Fibroblast of pulmonary artery (primary cell): ENCODE results near the gene RASGEF1B.

Experiments used
- DNase-seq: peaks from one replicate; pipeline ENCODE4 v3.0.0-alpha.2; 2010; ENCODE audit warnings: low read depth
- H3K4me3 ChIP-seq: replicated peaks from 2 replicates; pipeline ENCODE4 v1.5.1; 2011; ENCODE audit warnings: low read depth, mild to moderate bottlenecking, control low read depth, low read length, moderate library complexity
- CTCF ChIP-seq: IDR thresholded peaks from 2 replicates; pipeline ENCODE4 v1.5.1; 2011; ENCODE audit warnings: mild to moderate bottlenecking, control low read depth, low read length, inconsistent platforms; ENCODE audit errors: missing control alignments

Gene RASGEF1B

GRCh38 chr4:81404741-81405140 is 67.0 kb downstream of the RASGEF1B start:
- no peak for DNase-seq
- H3K4me3 ChIP-seq: no peak overlapping the region
- TF ChIP-seq CTCF: no peak

DNA sequence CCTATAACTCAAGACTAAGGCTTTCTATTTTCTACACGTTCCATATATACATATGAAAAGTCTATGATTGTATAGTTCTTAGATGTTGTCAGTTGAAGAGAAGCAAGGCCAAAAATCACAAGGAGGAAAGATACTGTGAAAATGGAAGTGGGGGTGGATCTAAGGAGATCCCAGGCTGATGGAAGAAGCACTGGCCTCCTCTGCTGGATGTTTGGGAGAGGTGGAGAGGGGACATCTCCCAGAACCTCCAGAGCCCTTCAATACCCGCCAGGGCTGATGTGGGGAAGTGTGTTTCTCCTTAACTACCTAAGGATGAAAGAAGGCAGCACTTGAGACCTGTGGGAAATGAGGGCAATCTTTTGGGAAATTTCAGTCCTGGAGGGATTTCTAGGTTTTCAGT is 67.4 kb downstream of the RASGEF1B start:
- DNase-seq: no peak
- no peak overlapping the region for H3K4me3 ChIP-seq
- TF ChIP-seq CTCF: peak; percentile 3

- H3K4me3 ChIP-seq: no peak overlapping the region
- no peak for TF ChIP-seq CTCF
- no peak for DNase-seq
Measured at GRCh38 chr4:81399306-81400086, 72.2 kb downstream of the RASGEF1B start.

GRCh38 chr4:81398379-81398778 is 73.3 kb downstream of the RASGEF1B start:
- no peak overlapping the region for H3K4me3 ChIP-seq
- TF ChIP-seq CTCF: no peak
- DNase-seq: no peak

DNA sequence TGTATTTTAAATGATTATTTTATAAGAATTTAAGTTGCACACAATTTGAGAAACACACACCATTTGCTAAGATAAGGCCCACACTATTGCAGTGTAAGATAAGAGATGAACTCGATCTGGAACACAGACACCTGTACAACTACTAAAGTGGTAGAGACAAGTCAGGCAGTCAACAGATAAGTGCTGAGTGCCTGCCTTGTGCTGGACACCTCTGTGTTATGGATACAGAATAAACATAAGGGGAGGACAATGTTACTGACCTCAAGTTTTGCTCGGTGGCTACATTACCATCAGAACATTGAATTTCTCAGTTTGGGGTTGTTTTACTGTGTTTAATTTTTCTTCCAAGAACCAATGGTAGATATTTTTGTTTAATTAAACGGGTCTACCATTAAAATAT is 74.1 kb downstream of the RASGEF1B start:
- no peak for DNase-seq
- H3K4me3 ChIP-seq: no peak overlapping the region
- TF ChIP-seq CTCF: no peak

- no peak for DNase-seq
- H3K4me3 ChIP-seq: no peak overlapping the region
- no peak for TF ChIP-seq CTCF
Measured at GRCh38 chr4:81395239-81395638, 76.5 kb downstream of the RASGEF1B start.

DNA sequence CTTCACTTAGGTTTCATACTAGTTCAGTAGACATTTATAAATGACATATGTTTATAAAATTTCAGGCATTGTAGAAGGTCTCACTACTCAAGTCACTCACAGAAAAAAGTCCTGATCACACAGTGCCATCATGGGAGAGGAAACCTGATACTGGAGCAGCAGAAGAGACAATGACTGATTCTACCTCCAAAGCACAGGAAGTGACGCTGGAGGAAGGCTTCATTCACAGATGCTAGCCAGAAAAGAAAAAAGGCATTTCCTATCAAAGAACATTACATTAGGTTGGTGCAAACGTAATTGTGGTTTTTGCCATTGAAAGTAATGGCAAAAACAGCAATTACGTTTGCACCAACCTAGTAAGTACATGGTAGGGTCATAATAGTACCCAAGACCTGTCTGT is 79.5 kb downstream of the RASGEF1B start:
- DNase-seq: no peak
- TF ChIP-seq CTCF: no peak
- H3K4me3 ChIP-seq: no peak overlapping the region
